ENCODE results near the gene BMP6.
A peak's percentile ranks its signal among the peaks of the same experiment; 100 is the strongest.

The BMP6 gene

GRCh38 chr6:7798751-7799150, 72.9 kb downstream of the BMP6 start:
- Histone ChIP-seq H3K4me2 (ENCODE audit: insufficient read depth, low read length) (no peak overlapping the region), H3K4me1 (ENCODE audit: insufficient read depth, low read length) (no peaks in the 10 kb centered on the region), H3K9me3 (ENCODE audit: insufficient read depth, low read length, severe bottlenecking) (no peaks in the 10 kb centered on the region), H2AFZ (ENCODE audit: low read depth, low read length) (no peak overlapping the region), H3K36me3 (ENCODE audit: insufficient read depth, low read length) (no peaks in the 10 kb centered on the region), H4K20me1 (ENCODE audit: insufficient read depth, low read length) (no peaks in the 10 kb centered on the region), H3K79me2 (ENCODE audit: insufficient read depth, low read length) (no peaks in the 10 kb centered on the region), H3K27me3 (ENCODE audit: insufficient read depth, low read length, poor library complexity) (peaks cover 9% of the 10 kb centered on the region), H3K27ac (ENCODE audit: low read length) (no peak overlapping the region), H3K4me3 (ENCODE audit: low read depth in 1 of 2, low read length in 2 of 2) (no peak overlapping the region), H3K9ac (ENCODE audit: low read depth, low read length) (no peak overlapping the region)
- ATAC-seq (ENCODE audit: insufficient read depth, low read depth) (no peak), DNase-seq (no peak)
- TF ChIP-seq CTCF (IDR thresholded peaks at IDR 0.05; ENCODE audit: borderline replicate concordance, extremely low read depth, low read length, poor library complexity, severe bottlenecking), result no peak
- no peak for TF ChIP-seq EZH2 (IDR thresholded peaks at IDR 0.05; ENCODE audit: borderline replicate concordance, low read depth, low read length, severe bottlenecking)

GRCh38 chr6:7802662-7803061, 76.8 kb downstream of the BMP6 start:
- no peak for TF ChIP-seq EZH2 (IDR thresholded peaks at IDR 0.05; ENCODE audit: borderline replicate concordance, low read depth, low read length, severe bottlenecking)
- Histone ChIP-seq H3K9ac (ENCODE audit: low read depth, low read length) (no peak overlapping the region), H3K9me3 (ENCODE audit: insufficient read depth, low read length, severe bottlenecking) (no peaks in the 10 kb centered on the region), H3K4me3 (ENCODE audit: low read depth in 1 of 2, low read length in 2 of 2) (no peak overlapping the region), H2AFZ (ENCODE audit: low read depth, low read length) (no peak overlapping the region), H3K4me1 (ENCODE audit: insufficient read depth, low read length) (no peaks in the 10 kb centered on the region), H3K27ac (ENCODE audit: low read length) (no peak overlapping the region), H3K79me2 (ENCODE audit: insufficient read depth, low read length) (no peaks in the 10 kb centered on the region), H3K27me3 (ENCODE audit: insufficient read depth, low read length, poor library complexity) (no peaks in the 10 kb centered on the region), H4K20me1 (ENCODE audit: insufficient read depth, low read length) (no peaks in the 10 kb centered on the region), H3K36me3 (ENCODE audit: insufficient read depth, low read length) (no peaks in the 10 kb centered on the region), H3K4me2 (ENCODE audit: insufficient read depth, low read length) (no peak overlapping the region)
- ATAC-seq (ENCODE audit: insufficient read depth, low read depth) (no peak), DNase-seq (no peak)

GRCh38 chr6:7803214-7803613, 77.3 kb downstream of the BMP6 start:
- TF ChIP-seq EZH2 (IDR thresholded peaks at IDR 0.05; ENCODE audit: borderline replicate concordance, low read depth, low read length, severe bottlenecking), result no peak
- no peak for TF ChIP-seq CTCF (IDR thresholded peaks at IDR 0.05; ENCODE audit: borderline replicate concordance, extremely low read depth, low read length, poor library complexity, severe bottlenecking)
- Histone ChIP-seq H3K27me3 (ENCODE audit: insufficient read depth, low read length, poor library complexity) (no peaks in the 10 kb centered on the region), H3K4me1 (ENCODE audit: insufficient read depth, low read length) (no peaks in the 10 kb centered on the region), H2AFZ (ENCODE audit: low read depth, low read length) (no peak overlapping the region), H3K27ac (ENCODE audit: low read length) (no peak overlapping the region), H3K4me2 (ENCODE audit: insufficient read depth, low read length) (no peak overlapping the region), H4K20me1 (ENCODE audit: insufficient read depth, low read length) (no peaks in the 10 kb centered on the region), H3K79me2 (ENCODE audit: insufficient read depth, low read length) (no peaks in the 10 kb centered on the region), H3K9me3 (ENCODE audit: insufficient read depth, low read length, severe bottlenecking) (no peaks in the 10 kb centered on the region), H3K36me3 (ENCODE audit: insufficient read depth, low read length) (no peaks in the 10 kb centered on the region), H3K9ac (ENCODE audit: low read depth, low read length) (no peak overlapping the region), H3K4me3 (ENCODE audit: low read depth in 1 of 2, low read length in 2 of 2) (no peak overlapping the region)
- DNase-seq, result no peak
- ATAC-seq (ENCODE audit: insufficient read depth, low read depth), result peak; percentile 35; the same call in 1 of the 3 replicates

GRCh38 chr6:7805078-7805849, 79.4 kb downstream of the BMP6 start:
- Histone ChIP-seq H4K20me1 (ENCODE audit: insufficient read depth, low read length) (no peaks in the 10 kb centered on the region), H3K9ac (ENCODE audit: low read depth, low read length) (no peak overlapping the region), H3K4me2 (ENCODE audit: insufficient read depth, low read length) (no peak overlapping the region), H3K4me3 (ENCODE audit: low read depth in 1 of 2, low read length in 2 of 2) (no peak overlapping the region), H3K27me3 (ENCODE audit: insufficient read depth, low read length, poor library complexity) (no peaks in the 10 kb centered on the region), H3K4me1 (ENCODE audit: insufficient read depth, low read length) (no peaks in the 10 kb centered on the region), H2AFZ (ENCODE audit: low read depth, low read length) (no peak overlapping the region), H3K36me3 (ENCODE audit: insufficient read depth, low read length) (no peaks in the 10 kb centered on the region), H3K79me2 (ENCODE audit: insufficient read depth, low read length) (no peaks in the 10 kb centered on the region), H3K9me3 (ENCODE audit: insufficient read depth, low read length, severe bottlenecking) (no peaks in the 10 kb centered on the region), H3K27ac (ENCODE audit: low read length) (no peak overlapping the region)
- TF ChIP-seq EZH2 (IDR thresholded peaks at IDR 0.05; ENCODE audit: borderline replicate concordance, low read depth, low read length, severe bottlenecking) (no peak), CTCF (IDR thresholded peaks at IDR 0.05; ENCODE audit: borderline replicate concordance, extremely low read depth, low read length, poor library complexity, severe bottlenecking) (no peak)
- ATAC-seq (ENCODE audit: insufficient read depth, low read depth) (no peak), DNase-seq (no peak)
